ENCODE results near the gene PTBP2.

- TF ChIP-seq POLR2A (IDR thresholded peaks at IDR 0.05) (no peak), CTCF (IDR thresholded peaks at IDR 0.05) (no peak)
These were observed 2.4 kb downstream of the PTBP2 start for GRCh38 chr1:96723936-96724335.

Measured in gastroesophageal sphincter (tissue), 3 donors.